HG03095 (cell line): Measurements from ENCODE around the gene SDR39U1.

Experiments
- ATAC-seq: cut with Tn5 transposase; IDR thresholded peaks from one replicate; pipeline ENCODE4 v1.9.1; 2021; ENCODE audit warnings: moderate library complexity; ENCODE audit not compliant: unreplicated experiment

SDR39U1 gene

DNA sequence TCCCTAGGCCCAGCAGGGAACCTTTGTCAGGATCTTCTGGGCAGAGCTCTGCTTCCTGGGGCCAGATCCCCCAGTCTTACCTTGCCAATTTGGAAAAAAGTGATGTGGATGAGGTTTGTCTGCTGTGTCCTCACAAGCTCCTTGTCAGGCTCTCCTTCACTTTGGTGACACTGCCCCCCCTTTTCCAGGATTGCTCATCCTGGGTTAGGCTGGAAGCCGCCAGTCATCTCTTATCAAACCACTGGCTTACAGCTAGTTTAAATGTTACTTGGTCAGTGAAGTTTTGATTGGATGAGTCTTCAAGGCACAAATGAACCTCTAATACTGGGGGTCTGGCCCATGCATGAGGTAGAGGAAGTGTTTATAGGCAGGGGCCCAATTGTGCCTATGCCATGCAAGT, 28.5 kb downstream of the SDR39U1 start:
- ATAC-seq, result no peak

GRCh38 chr14:24411443-24412389, 30.9 kb downstream of the SDR39U1 start:
- ATAC-seq, result no peak

DNA sequence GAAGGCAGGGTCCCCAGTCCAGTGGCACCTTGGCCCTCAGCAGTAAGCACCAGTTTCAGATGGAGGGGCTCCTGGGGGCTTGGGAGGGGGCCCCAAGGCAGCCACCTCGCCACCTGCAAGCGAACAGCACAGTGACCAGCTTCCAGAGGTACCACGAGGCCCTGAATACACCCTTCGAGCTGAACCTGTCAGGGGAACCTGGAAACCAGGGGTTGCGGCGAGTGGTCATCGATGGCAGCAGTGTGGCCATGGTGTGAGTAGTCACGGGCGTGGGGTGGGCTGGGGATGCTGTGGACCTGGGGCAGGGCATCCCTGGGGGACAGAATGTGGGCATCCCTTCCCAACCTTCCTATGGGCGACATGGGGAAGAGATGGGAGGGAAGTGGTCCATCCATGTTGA, 32.6 kb downstream of the SDR39U1 start:
- ATAC-seq, result no peak

DNA sequence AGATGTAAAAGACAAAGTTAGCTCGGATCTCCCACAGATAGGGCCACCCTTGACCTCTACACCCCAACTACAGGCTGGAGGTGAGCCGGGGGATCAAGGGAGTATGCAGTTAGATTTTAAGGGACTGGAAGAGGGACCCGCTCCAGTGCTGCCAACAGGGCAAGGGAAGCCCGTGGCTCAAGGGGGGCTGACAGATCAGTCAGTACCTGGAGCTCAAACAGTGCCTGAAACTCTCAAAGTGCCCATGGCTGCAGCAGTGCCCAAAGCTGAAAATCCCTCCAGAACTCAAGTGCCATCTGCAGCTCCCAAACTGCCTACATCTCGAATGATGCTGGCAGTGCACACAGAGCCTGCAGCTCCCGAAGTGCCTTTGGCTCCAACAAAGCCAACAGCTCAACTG, 33.4 kb downstream of the SDR39U1 start:
- ATAC-seq, result no peak

GRCh38 chr14:24408764-24409163, 33.8 kb downstream of the SDR39U1 start:
- ATAC-seq, result no peak

DNA sequence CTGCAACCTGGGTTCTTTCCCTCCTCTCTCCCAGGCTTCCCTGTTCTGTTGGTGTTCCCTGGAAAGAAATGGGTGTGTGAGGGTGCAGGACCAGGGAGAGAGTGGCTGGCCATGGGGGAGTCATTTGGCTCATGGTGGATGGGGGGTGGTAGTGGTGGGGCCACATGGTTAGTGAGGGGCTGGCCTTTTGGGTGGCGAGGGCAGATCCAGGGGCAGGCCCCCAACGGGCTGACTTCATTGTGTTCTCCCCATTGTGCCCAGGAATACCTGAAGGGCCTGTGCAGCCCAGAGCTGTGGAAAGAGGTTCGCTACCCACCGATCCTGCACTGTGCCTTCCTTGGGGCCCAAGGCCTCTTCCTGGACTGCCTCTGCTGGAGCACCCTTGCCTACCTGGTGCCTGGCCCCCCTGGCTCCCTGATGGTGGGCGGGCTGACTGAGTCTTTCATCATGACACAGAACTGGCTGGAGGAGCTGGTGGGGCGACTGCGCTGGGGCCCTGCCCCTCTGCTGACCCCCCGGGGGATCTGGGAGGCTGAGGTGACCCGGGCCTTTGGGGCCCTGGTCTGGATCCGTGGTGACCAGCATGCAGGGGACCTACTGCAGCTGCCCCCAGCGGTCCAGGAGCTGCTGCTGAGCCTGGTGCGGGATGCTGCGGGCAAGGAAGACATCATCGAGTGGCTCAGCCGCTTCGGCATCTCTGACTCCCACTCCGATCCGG, 34.8 kb downstream of the SDR39U1 start:
- ATAC-seq, result no peak

- ATAC-seq, result no peak
Observed at GRCh38 chr14:24406416-24406815, 36.2 kb downstream of the SDR39U1 start.

DNA sequence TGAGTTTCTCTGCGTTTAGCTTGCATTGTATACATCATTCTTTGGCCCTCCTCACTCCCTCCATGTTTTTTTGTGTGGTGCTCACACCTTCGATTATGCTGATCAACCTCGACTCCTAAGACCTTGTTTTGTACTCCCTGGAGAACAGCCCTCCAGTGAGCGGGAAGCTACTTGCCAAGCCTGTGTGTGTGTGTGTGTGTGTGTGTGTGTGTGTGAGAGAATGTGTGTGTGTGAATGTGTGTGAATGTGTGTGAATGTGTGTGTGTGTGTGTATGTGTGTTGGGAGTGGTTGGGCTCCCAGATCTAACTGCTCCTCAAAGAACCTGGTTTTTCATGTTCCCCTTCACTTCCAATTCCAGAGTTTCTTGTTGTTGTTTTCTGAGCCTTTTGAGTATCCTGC, 37.8 kb downstream of the SDR39U1 start:
- no peak for ATAC-seq

DNA sequence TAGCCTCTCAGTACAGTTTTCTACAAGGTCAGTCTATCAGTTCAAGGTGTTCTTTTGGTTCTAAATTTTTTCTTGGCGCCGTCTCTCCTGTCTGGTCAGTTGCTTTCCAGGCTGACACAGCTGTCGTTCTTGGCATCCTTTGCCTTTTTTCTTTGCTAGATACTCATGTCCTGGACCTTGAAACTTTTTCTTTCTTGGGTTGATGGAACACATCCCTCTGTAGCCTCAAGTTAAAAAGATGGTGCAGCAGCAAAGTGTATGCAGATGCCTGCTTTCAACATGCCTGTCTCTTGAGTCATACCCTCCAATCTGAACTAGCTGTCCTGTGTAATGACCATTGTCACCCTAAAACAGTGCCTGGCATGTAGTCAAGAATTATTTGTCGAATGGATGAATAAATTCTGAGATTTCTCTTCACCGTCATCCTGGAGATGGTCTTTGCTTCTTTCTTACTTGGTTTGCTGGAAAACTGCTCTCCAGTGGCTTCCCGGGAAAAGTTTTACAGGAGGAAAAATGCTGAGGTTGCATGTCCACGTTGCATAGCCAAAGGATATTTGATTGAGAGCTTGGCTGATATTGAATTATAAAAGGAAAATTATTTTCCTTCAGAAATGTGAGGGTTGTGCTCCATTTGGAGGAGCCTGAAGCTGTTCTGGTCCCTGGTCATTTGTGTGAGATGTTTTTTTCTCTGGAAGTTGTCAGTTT, 39.1 kb downstream of the SDR39U1 start:
- no peak for ATAC-seq

DNA sequence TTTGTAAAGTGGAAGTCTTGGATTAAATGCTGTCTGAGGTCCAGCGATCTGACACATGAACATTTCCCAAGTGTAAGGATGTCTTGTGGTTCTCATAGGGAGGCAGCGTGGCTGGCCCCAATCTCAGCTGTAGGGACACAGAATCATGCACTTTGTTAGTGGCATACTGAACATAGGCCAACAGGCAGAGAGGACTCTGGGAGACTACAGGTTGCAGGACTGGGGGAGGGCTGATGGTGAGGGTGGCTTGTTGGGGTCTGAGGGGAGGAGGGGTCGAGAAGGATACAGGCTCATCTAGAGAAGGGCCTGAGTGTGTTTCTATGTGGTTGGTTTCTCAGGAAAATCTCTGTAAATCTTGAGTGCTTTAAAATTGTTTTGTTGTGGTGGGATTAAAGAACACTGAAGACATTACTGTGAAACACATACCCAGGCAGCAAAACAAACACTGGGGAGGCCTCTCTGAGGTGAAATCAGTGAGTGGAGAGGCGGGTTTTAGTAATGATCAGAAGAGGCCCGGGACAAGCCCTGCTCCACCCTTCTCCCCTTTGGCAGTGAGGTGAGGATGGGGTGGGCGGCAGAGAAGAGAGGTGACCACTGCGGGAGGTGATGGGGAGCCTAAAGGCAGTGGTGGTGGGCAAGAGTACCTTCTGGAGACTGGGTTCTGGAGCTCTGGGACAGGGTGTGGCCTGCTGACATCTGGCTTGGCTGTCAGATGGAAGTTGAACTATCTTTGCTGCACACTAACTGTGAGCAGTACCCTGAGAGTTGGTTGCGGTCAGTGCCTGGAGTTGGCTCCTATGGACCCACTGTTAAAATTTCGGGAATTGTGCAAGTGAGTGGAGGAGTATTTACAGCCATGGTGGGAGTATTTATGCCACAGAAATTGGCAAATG, 40.5 kb downstream of the SDR39U1 start:
- ATAC-seq, result no peak

GRCh38 chr14:24399999-24400718, 42.4 kb downstream of the SDR39U1 start:
- no peak for ATAC-seq

- ATAC-seq, result no peak
Observed at GRCh38 chr14:24399447-24399822, 43.1 kb downstream of the SDR39U1 start.

DNA sequence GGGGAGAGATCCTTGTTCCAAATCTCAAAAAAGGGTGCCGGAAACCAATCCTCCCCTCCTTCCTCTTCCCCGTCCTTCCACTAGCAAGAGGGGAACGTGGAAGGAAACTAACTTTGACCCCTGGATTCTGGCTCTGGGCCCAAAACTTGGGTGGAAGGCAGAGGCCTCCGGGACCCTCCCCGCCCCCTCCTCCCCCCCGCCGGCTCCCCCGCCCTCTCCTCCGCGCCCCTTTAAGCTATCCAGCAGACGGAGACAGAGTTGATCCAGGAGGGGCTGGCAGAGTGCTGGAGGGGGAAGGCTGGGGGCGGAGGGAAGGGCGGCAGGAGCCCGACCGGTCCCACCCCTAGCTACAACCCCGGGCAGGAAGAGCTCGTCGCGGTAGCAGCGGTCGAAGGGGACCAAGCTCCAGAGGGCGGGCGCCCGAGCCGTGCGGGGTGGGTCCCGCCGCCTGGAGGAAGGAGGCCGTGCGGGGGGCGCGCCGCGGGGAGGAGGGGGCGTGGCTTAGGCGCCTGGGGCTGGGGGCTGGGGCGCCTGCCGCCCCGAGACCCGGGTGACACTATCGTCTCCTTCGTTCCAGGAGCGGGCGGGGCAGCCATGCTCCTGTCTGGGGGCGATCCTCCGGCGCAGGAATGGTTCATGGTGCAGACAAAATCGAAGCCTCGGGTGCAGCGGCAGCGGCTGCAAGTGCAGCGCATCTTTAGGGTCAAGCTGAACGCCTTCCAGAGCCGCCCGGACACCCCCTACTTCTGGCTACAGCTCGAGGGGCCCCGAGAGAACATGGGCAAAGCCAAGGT, 43.7 kb downstream of the SDR39U1 start, which contains the start of gene NYNRIN:
Gene NYNRIN (plus strand): TSS at position 351 of the 794 bp plus-strand sequence. CDS start 244 bp downstream, at position 595.
- no peak for ATAC-seq

DNA sequence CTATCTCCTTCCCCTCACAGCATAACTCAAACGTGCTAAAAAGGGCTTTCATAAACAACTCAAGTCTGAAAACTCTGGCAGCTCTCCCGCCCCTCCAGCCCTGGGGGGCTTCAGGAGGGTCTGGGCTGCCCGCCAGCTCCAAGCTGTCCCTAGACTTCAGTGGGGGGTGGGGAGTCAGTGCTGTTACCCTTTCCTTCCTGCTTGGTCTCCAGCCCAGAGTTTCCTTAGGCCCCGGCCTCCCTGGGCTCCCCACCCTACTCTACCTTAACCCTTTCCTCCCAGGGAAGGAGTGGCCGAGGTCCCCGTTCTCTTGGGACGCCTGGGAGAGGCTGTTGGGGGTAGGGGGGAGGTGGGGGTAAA, 44.3 kb downstream of the SDR39U1 start:
- no peak for ATAC-seq

- ATAC-seq, result no peak
Observed at GRCh38 chr14:24397639-24398292, 44.8 kb downstream of the SDR39U1 start.

DNA sequence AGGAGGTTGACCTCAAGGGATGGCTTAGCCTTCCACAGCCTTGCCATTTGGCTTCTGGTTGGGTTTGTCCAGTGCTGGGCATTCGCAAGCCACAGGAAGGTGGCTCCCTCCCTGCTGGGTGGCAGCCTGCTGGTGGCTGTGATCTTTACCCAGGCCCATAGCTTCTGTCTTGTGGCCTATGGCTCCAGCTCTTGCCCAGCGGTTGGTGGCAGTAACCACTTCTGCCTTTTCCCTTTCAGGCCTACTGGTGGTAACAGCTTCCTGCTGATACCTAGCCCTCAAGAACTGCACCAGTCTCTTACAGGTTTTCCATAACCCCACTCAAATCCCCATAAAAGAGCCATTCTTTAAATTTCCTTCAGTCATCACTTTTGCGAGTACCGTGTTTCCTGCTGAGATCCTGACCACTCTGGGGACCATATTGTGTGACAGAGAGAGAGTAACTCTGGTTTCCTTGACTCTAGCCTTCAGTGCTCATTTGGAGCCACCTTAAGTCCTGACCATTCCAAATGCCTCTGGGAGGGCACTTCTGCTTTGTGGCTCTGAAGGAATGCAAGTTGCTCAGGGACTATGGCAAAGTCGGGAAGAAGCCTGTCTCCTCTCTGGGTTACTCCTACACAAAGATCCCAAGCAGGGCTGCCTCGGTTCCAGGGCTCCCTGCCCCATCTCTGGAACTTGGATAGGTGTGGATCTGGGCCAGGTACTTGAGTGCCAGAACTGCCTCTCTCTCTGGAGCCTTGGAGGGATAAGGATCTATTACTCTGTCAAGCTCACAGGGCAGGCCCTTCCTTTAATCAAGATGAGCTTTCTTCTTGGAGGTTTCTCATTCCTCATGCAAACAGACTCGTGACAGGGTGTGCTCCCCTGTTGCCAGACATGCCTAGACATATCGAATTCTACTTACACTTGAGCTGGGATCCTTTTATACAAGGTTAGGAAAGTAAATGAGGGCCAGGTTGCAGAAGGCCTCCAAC, 46.7 kb downstream of the SDR39U1 start:
- ATAC-seq, result no peak

DNA sequence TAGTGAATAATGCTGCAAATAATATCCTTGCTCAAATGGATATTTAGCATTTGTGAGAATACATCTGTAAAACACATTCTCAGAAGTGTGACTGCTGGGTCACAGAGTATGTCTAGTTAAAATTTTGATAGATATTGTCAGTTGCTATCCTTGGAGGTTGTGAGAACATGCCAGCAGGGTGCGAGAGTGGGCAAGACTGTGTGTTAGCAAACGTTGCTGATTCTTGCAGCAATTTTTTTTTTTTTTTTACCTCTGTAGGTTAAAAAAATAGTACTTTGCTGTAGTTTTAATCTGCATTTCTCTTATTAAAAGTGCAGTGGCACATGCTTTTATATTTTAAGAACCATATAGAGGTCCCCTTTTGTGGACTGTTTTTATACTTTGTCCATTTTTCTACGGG, 48.3 kb downstream of the SDR39U1 start:
- ATAC-seq, result no peak
